Measurements from ENCODE around the gene KLF16.

The KLF16 gene

DNA sequence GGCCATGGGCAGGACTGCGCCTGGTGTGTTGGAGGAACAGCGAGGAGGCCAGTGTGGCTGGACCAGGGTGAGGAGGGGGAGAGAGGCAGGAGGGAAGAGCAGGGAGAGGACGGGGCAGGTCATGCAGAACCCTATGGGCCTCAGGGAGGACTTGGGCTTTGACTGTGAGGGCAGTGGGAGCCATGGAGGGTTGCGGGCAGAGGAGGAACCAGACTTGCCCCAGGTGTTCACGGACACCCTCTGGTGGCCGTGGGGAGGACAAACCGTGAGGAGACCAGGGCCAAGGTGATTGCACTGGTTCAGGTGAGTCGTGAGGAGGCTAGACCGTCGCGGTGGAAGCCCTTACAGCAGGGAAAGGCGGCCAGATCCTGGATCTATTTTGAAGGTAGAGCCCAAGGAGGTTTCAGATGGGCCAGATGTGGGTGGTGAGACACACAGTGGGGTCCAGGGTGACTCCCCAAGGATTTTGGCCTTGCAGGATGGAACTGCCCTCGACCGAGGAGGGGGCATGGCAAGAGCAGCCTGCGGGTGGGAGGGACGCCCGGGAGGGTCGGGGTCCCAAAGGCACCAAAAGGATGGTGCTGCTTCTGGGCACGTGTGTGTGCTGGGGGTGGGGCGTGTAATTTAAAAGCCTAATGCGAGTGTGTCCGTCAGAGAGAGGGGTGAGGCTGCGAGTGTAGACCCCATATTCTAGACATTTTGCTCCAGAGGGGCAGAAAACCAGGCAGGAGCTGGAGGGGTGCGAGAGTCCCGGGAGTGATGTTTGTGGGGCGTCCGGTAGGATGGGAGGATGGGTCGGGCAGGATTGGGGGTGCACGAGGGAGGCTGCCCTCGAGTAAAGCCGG, 12.3 kb downstream of the KLF16 start:
- H3K4me2 ChIP-seq (ENCODE audit: low read depth, low read length): no peak overlapping the region
- peaks cover 44% of the 10 kb centered on the region for H3K4me1 ChIP-seq (ENCODE audit: low read length)
- no peaks in the 10 kb centered on the region for H3K36me3 ChIP-seq (replicated peaks; ENCODE audit: insufficient read depth, low read length)
- no peak overlapping the region for H2AFZ ChIP-seq (ENCODE audit: low read length)
- no peak overlapping the region for H3K9ac ChIP-seq (ENCODE audit: low read length)
- no peaks in the 10 kb centered on the region for H3K27me3 ChIP-seq (replicated peaks; ENCODE audit: insufficient read depth, low read length)
- H3K9me3 ChIP-seq (replicated peaks; ENCODE audit: insufficient read depth, low read length): no peaks in the 10 kb centered on the region
- H3K79me2 ChIP-seq (ENCODE audit: low read length): peaks cover 65% of the 10 kb centered on the region
- H3F3A ChIP-seq (ENCODE audit: insufficient read depth, low read length): peaks cover 20% of the 10 kb centered on the region
- H4K20me1 ChIP-seq (ENCODE audit: insufficient read depth, low read length): peaks cover 13% of the 10 kb centered on the region; the same call in 1 of the 2 replicates
- no peak overlapping the region for H3K27ac ChIP-seq (ENCODE audit: low read length)
- TF ChIP-seq EZH2phosphoT487 (IDR thresholded peaks at IDR 0.05; ENCODE audit: low read length) (no peak), CTCF (IDR thresholded peaks at IDR 0.05; ENCODE audit: low read length) (peak; percentile 25), EZH2 (optimal IDR thresholded peaks at IDR 0.05; ENCODE audit: low read depth, low read length) (no peak)
- H3K4me3 ChIP-seq (ENCODE audit: low read length): no peak overlapping the region
- DNase-seq: no peak
- H3K9me2 ChIP-seq (replicated peaks; ENCODE audit: insufficient read depth, low read length): no peaks in the 10 kb centered on the region

- Histone ChIP-seq H3K79me2 (ENCODE audit: low read length) (peaks cover 67% of the 10 kb centered on the region), H3K27me3 (replicated peaks; ENCODE audit: insufficient read depth, low read length) (no peaks in the 10 kb centered on the region), H4K20me1 (ENCODE audit: insufficient read depth, low read length) (peaks cover 17% of the 10 kb centered on the region), H3K36me3 (replicated peaks; ENCODE audit: insufficient read depth, low read length) (no peaks in the 10 kb centered on the region), H3K9me3 (replicated peaks; ENCODE audit: insufficient read depth, low read length) (no peaks in the 10 kb centered on the region), H3K9me2 (replicated peaks; ENCODE audit: insufficient read depth, low read length) (no peaks in the 10 kb centered on the region), H3K4me3 (ENCODE audit: low read length) (no peak overlapping the region), H3K9ac (ENCODE audit: low read length) (no peak overlapping the region), H3K27ac (ENCODE audit: low read length) (no peak overlapping the region), H3K4me2 (ENCODE audit: low read depth, low read length) (no peak overlapping the region), H2AFZ (ENCODE audit: low read length) (no peak overlapping the region), H3K4me1 (ENCODE audit: low read length) (peaks cover 36% of the 10 kb centered on the region), H3F3A (ENCODE audit: insufficient read depth, low read length) (peaks cover 12% of the 10 kb centered on the region)
- TF ChIP-seq EZH2 (optimal IDR thresholded peaks at IDR 0.05; ENCODE audit: low read depth, low read length): no peak
- no peak for TF ChIP-seq EZH2phosphoT487 (IDR thresholded peaks at IDR 0.05; ENCODE audit: low read length)
- TF ChIP-seq CTCF (IDR thresholded peaks at IDR 0.05; ENCODE audit: low read length): no peak
- no peak for DNase-seq
These were observed 13.4 kb downstream of the KLF16 start for GRCh38 chr19:1849886-1850398.

DNA sequence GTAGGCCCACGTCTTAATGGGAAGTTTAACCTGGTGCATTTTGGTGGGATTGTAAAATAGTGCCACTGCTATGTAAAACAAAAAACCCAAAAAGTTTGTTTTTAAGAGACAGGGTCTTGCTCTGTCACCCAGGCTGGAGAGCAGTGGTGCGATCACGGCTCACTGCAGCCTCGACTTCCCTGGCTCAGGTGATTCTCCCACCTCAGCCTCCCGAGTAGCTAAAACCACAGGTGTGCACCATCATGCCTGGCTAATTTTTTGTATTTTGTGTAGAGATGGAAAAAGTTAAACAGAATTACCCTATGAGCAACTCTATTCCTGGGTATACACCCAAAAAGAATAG, 14.3 kb downstream of the KLF16 start:
- Histone ChIP-seq H3K79me2 (ENCODE audit: low read length) (peaks cover 67% of the 10 kb centered on the region), H3K4me1 (ENCODE audit: low read length) (peaks cover 31% of the 10 kb centered on the region), H3K27ac (ENCODE audit: low read length) (peak overlapping the region; percentile 96; the same call in 1 of the 2 replicates), H3K9me2 (replicated peaks; ENCODE audit: insufficient read depth, low read length) (no peaks in the 10 kb centered on the region), H3K27me3 (replicated peaks; ENCODE audit: insufficient read depth, low read length) (no peaks in the 10 kb centered on the region), H3K4me2 (ENCODE audit: low read depth, low read length) (peak overlapping the region; percentile 37; the same call in 1 of the 2 replicates), H3K36me3 (replicated peaks; ENCODE audit: insufficient read depth, low read length) (no peaks in the 10 kb centered on the region), H3K9ac (ENCODE audit: low read length) (peak overlapping the region; percentile 99; the same call in 1 of the 2 replicates), H3K4me3 (ENCODE audit: low read length) (peak overlapping the region; percentile 35; the same call in 1 of the 2 replicates), H2AFZ (ENCODE audit: low read length) (peak overlapping the region; percentile 64), H4K20me1 (ENCODE audit: insufficient read depth, low read length) (peaks cover 24% of the 10 kb centered on the region), H3K9me3 (replicated peaks; ENCODE audit: insufficient read depth, low read length) (no peaks in the 10 kb centered on the region), H3F3A (ENCODE audit: insufficient read depth, low read length) (peaks cover 10% of the 10 kb centered on the region)
- no peak for DNase-seq
- TF ChIP-seq EZH2 (optimal IDR thresholded peaks at IDR 0.05; ENCODE audit: low read depth, low read length) (no peak), EZH2phosphoT487 (IDR thresholded peaks at IDR 0.05; ENCODE audit: low read length) (no peak), CTCF (IDR thresholded peaks at IDR 0.05; ENCODE audit: low read length) (no peak)

Data from MM.1S (cell line).